NCI-H2029 treated with DMSO at 0.1 percent for 48 hours (cell line): ENCODE results near the gene SH2D3A.
A peak's percentile ranks its signal among the peaks of the same experiment; 100 is the strongest.
"Not testable (repeated sequence)": the region's sequence is repeated elsewhere in the genome, so short reads cannot be mapped to it uniquely, and the experiment has no call there.

Source experiments
- DNase-seq: peaks from one replicate; lab custom pipeline; 2025; lab: John Stamatoyannopoulos, UW

Gene SH2D3A

DNA sequence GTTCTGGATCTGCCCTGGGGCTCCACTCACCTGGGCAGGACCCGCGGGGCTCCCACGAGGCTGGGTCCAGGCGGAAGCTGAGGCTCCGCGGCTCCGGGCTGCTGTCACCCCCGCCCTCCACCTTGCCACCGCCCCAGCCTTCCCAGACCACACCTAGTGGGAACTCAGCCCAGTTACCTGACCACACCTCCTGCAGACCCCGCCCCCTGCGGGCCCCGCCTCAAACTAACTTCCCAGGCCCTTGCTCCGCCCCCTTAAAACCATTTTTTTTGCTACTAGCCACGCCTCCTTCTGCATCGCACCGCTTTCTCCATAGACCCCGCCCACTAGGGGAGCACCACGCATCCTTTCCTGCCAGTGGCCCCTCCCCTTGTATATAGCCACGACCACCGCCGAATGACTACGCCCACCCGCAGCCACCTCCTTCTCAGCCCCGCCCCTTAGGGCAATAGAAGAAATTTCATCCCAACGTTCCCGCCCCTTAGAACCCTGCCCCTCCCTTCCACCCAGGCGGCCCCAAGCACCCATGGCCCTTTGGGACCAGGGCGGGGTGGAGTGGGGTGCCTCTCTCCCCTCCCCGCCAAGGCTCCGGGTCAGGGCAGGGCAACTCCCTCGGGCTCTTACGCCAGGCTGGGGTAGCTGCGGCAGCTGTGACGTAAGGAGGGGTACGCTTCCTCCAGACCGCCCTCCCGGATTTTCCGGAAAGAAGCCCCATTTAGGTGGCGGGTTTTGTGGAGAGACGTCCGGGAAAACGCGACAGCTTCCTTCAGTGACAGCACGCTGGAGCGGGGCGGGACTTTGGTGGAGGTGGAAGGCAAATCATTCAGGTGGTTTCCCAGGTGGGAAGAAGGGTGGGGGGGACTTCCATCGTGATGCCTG is at the start of gene SH2D3A:
SH2D3A (minus strand) TSS at position 79 of the 879 bp plus-strand sequence. CDS start 3,687 bp downstream, outside the sequence.
- DNase-seq = peak; percentile 92

DNA sequence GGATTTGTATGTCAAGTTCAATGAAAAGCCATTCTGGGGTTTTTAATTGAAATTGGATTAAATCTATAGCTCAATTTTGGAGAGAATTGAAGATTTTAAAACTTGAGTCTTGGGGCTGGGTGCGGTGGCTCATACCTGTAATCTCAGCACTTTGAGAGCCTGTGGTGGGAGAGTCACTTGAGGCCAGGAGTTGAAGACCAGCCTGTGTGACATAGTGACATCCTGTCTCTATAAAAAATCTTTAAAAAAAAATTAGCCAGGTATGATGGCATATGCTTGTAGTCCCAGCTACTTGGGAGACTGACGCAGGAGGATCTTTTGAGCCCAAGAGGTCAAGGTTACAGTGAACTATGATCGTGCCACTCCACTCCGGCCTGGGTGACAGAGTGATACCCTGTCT is 46.4 kb upstream of the SH2D3A start:
- no peak for DNase-seq

DNA sequence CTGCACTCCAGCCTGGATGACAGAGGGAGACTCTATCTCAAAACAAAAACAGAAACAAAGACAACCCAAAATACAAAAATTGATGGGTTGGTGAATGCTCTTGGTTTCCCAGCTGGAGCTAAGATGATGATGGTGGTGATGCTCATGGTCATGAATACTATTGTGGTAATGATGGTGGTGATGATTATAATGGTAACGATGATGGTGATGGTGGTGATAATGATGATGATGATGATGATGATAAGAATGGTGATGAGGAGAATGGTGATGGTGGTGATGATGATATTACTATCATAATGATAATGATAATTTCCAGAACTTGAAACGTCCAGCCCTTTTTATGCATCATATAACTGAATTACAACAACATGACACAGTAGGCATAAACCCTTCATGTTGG is 45.4 kb upstream of the SH2D3A start:
- no peak for DNase-seq

DNA sequence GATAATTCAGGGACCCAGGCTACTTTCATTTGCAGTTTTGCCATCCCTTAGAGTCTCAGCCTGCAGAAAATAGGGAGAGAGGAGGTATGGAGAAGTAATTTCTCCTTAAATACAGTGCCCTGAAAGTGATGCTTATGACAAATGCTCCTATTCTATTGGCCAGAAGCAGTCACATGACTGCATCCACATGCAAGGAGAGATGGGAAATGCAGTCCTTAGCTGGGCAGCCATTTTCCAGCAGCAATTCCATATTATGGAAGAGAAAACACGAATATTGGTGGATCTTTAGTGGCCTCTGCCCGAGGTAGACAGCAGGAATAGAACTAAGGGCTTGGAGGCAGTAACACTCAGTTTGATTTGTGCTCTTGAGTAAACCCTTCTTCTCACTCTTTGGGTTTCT is 44.7 kb upstream of the SH2D3A start:
- DNase-seq = no peak

DNA sequence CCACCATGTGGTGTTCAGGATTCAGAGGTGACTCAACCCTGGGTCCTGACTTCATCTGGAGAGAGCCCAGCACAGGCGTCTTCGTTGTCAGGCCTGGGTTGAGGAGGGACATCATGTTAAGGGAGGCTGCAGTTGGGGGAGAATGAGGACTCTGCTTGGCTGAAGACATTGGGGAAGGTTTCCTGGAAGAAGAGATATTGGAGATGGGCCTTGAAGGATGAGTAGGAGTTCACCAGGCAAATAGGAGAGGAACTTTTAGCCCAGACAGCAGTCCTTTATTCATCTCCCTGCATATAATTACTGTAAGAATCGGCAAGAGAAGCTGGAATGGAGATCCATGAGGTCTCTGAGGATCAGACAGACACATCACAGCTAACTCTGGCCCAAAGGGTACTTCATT is 44.1 kb upstream of the SH2D3A start:
- DNase-seq = no peak

DNA sequence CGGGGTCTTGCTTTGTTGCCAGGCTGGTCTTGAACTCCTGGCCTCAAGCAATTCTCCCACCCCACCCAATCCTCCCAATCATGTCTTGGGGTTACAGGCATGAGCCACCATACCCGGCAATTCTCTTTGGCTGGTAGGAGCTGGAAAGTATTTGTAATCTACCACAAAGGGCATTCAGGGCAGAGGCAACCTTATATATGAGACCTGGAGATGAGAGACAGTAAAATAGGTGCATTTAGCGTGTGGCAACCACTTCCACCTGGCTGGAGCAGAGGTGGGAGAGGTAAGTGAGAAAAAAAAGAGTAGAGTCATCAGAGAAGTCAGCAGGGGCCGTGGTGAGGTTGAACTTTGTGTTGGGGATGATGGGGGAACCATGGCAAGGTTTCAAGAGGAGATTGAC is 42.0 kb upstream of the SH2D3A start:
- no peak for DNase-seq

DNA sequence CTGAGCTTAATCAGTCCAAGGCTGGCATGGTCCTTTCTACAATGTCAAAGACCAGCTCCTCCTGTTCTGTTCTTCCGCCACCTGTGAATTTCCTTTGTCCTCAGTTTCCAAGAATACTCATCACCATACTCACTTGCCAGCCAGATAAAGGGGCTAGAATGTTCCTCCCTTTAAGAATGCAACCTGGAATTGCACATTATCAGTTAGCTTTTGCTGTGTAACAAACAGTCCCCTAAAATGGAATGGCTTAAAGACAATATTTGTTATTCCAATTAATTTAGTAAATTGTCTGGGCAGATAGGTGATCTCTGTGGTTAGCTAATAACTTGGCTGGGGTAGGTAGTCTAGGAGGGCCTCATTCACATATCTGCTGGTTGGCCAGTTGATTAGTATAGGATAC is 41.3 kb upstream of the SH2D3A start:
- DNase-seq = no peak

DNA sequence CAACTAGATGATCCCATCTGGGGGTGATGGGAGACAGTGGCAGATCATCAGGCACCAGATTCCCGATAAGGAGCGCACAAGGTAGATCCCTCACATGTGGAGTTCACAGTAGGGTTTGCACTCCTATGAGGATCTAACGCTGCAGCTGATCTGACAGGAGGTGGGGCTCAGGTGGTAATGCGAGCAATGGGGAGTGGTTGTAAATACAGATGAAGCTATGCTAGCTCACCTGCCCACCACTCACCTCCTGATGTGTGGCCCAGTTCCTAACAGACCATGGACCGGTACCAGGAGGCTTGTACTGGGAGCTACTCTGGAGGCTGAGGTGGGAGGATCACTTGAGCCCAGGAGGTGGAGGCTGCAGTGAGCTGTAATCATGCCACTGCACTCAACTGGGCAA is 40.1 kb upstream of the SH2D3A start:
- no peak for DNase-seq

DNA sequence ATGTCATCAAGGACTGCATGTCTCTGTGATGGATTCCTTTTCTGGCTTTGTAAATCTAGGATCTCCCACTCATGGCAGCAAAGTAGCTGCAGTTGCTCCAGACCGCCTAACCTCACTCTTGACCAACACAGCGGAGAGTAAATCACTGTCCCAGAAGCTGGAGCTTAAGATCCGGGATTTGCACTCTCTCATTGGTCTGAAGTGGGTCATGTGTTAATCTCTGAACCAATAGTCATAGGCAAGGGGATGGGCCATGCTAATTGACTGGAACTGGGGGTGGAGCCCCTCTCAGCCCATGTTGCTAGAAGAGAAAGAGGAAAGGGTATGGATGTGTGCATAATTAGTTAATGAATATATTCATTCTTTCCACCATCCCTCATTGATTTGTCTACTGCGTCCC is 39.3 kb upstream of the SH2D3A start:
- DNase-seq = no peak

DNA sequence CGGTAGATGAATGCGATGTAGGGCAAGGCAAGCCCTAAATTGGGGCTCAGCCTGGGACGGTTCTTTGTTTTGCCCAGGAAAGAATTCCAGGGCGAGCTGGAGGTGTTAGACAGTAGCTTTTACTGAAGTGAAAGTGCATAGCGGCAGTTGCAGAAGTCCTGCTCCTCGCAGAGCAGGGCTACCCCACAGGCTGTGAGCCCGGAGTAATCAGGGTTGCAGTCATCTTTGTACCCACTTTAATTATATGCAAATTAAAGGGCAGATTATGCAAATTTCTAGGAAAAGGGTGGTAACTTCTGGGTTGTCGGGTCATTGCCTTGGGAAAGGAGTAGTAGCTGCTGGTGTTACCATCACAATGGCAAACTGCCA is 35.8 kb upstream of the SH2D3A start:
- no peak for DNase-seq

DNA sequence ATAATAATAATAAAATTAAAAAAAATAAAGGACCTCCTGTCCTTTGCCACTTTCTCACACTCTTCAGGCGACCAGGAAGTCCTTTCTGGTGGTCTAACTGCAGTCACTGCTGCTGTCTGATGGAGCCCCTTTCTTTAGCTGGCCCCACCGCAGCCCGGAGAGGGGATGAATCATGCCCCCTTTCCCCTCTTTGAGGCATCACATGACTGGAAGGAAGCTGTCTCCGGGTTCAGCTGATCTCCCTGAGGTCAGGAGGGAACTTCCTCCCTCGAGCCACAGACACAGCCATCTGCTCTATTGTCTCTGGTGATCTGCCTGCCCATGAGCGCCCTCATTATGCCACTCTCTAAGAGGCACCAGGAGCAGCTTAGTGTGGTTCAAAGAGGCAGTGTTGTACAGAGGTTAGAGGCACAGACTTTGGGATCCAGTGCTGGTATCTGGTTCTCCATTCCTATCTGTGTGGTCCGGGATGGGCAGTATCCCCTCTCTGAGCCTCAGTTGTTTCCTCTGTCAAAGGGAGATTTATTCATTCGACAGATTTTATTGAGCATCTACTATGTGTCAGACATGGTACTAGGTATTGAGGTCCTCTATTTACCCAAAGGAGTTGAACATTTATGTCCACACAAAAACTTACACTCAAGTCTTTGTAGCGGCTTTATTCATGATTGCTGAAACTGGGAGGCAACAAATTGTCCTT is 35.3 kb upstream of the SH2D3A start:
- no peak for DNase-seq

DNA sequence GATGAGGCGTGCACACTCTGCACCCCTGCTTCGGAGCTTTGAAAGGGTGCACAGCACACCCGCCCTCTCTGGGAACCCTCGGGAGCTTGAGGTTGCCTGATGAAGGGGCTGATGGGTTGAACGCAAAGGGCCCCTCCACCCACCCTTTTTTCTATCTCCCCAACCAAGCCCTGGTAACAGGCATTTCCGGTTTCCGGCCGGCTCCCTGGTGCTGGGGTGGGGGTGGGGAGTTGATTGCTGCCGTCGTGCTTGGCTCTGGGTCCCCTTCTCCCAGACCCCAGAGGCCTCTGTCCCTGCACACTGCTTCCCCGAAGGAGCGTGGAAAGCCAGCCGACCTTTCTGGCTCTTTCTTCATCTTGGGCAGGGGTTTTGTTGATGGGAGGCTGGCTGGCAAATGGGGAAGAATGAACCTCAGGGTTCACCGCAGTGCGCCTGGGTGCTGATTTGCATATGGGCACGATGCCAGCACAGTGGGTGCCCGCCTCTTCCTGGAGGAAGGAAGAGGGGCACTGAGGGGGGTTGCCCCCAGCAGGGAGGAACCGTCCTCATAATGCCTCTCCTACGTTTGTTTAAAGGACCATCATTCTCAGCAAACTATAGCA is 34.4 kb upstream of the SH2D3A start:
- DNase-seq = peak; percentile 52

DNA sequence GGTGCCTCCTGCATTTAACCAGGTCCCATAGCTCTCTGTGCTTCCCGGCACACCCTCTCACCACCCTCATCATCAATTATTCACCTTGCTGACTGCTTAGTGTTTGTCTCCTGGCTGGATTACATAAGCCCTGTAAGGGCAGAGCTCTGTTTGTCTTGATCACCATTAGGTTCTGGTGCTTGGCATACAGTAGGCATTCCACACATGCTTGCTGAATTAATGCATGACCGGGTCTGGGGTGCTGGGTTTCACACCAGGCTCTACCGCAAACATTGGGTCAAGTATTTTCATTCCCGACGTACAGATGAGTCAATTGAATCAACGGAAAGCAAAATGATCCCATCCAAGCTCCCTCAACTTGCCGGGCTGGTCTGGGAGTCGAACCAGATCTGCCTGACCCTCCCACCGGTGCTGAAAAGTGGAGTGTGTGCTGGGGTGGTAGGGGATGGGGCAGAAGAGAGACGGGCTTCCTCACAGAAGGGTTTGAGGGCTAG is 33.8 kb upstream of the SH2D3A start:
- DNase-seq = peak; percentile 44

DNA sequence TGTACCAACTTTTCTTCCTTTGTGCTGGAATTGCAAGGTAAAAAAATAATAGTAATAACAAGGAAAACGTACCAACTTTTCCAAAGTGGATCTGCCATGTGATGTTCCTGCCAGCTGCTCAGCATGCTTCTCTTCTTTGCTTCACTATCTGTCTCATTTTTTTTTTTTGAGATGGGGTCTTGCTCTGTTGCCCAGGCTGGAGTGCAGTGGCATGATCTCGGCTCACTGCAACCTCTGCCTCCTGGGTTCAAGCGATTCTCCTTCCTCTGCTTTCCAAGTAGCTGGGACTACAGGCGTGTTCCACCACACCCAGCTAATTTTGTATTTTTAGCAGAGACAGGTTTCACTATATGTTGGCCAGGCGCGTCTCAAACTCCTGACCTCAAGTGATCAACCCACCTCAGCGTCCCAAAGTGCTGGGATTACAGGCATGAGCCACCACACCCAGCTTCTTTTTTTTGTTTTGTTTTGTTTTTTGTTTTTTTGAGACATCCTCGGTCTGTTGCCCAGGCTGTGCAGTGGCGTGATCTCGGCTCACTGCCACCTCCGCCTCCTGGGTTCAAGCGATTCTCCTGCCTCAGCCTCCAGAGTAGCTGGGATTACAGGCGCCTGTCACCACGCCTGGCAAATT is 33.0 kb upstream of the SH2D3A start:
- not testable (repeated sequence) for DNase-seq

DNA sequence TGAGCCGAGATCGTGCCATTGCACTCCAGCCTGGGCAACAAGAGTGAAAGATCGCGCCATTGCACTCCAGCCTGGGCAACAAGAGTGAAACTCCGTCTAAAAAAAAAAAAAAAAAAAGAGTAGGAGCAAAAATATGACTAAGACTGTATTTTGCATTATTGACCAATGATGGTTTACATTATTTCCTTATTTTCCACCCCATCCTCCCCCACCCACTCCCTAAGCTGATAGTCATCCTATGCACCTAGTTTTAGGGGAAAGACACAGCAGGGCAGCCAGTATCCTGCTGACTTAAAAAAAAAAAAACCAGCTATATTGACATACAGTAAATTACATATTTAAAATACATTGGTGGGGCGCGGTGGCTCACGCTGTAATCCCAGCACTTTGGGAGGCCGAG is 30.4 kb upstream of the SH2D3A start:
- no peak for DNase-seq

DNA sequence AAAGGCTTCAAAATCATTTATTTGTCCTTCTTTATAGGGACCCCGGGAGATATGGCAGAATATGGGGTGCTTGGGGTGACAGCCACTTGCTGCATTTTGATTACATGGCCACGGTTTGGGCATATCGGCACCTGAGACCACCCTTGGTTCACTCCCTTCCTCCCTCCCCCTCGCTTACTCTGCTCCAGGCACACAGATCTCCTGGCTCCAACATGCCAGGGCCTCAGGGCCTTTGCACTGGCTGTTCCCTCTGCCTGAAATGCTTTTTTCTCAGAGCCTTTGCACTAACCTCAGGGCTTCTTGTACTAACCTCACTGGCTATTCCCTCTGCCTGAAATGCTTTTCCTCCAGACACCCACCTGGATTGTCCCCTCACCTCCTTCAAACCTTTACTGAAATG is 29.0 kb upstream of the SH2D3A start:
- DNase-seq = no peak

DNA sequence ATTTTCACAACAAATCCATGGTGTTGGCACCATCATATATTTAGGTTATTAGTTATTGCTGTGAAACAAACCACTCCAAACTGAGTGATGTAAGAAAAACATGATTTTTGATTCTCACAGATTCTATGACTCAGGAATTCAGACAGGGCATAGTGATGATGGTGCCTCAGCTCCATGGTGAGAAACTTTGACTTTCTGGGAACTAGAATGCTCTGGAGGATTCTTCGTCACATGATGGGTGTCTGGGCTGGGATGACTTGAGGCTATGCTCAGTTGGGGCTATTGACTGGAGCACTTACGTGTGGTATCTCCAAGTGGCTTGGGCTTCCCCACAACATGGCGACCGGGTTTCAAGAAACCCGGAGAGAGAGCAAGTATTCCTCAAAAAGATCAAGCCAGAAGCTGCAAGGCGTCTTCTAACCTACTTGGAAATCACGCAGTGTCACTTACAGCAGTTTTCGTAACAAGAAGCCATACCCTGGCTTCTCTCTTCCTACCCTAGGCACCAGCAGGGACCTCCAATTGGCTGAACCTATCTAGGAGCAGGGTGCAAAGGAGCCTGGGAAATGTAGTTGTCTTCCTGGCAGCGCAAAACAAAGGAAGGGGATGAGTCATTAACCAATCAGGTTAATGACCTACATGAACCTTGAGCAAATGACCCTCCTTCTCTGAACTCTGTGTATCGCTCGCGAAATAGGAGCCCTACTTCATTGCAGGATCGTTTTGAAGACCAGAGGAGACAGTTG is 27.6 kb upstream of the SH2D3A start:
- DNase-seq = no peak

DNA sequence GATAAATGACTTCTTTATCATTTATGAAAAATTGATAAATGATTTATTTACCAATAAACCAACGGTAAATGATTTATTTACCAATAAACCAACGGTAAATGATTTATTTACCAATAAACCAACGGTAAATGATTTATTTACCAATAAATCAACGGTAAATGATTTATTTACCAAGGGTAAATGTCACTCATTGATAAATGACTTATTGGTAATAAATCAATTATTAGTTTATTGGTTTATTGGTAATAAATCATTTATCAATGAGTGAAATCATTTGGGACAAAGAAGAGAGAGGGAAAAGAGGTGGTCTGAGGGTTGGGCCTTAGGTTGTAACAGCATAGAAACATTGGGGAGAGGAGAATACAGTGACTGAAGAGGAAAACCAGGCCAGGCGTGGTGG is 26.7 kb upstream of the SH2D3A start:
- DNase-seq = no peak

DNA sequence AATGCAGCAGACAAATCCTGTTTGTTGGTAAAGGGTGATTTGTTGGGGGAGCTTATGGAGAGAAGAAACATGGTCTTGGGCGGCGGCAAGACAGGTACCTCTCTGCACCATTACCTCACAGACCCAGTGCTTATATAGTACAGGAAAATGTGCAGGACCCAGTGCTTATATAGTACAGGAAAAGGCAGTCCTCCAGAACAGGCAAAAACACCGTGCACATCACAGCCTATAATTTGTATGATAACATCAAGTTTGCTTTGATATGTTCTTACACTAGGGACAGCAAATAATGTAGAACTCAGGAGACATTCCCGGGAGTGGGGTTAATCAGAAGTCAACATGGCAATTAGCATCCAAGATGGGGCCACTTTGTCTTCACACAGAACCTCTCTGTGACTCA is 26.2 kb upstream of the SH2D3A start:
- DNase-seq = no peak

DNA sequence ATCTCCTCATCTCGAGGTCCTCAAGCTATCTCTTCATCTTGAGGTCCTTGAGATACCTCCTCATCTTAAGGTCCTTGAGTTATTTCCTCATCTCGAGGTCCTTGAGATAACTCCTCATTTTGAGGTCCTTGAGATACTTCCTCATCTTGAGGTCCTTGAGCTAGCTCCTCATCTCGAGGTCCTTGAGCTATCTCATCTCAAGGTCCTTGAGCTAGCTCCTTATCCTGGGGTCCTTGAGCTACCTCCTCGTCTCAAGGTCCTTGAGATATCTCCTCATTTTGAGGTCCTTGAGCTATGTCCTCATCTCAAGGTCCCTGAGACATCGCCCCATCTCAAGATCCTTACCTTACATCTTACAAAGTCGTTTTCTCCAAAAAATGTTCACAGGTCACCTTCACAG is 24.0 kb upstream of the SH2D3A start:
- DNase-seq = no peak

DNA sequence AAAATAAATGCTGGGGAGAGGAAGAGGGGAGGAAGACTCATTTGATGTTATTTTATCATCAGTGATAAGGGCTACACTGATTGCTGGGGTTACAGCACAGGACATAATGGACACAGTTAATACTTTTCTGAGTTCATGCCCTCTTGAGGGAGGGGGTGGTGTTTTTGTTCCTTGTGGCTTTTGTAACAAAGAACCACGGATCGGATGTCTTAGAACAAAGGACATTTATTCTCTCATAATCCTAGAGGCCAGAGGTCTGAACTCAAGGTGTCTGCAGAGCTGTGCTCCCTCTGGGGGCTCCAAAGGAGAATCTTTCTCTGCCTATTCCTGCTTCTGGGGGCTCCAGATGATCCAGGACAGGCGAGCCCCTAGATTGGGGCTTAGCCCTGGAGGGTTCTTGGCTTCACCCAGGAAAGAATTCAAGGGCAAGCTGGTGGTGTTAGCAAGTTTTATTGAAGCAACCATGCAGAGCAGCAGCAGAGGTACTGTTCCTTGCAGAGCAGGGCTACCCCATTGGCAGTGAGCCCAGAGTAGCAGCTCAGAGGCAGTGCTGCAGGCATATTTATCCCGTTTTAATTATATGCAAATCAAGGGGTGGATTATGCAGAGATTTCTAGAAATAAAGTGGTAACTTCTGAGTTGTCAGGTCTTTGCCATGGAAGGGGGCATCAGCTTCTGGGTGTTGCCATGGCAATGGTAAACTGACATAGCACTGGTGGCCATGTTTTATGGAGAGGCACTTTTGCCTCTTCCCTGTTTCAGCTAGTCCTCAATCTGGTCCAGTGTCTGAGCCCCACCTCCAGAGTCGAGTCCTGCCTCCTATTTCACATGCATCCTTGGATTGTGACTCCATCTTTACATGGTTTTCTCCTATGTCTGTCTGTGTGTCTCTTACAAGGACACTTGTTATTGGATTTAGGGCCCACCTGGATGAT is 23.2 kb upstream of the SH2D3A start:
- no peak for DNase-seq
